IPS-18c (cell line): ENCODE measurements around the gene CEBPB.
"Not testable (repeated sequence)": the region's sequence is repeated elsewhere in the genome, so short reads cannot be mapped to it uniquely, and the experiment has no call there.

ENCODE experiments used
- H3K4me3 ChIP-seq: 2 replicates; pipeline ENCODE4 v1.7.0; 2013; ENCODE audit warnings: low read depth, mild to moderate bottlenecking, low read length, moderate library complexity; ENCODE audit not compliant: insufficient read depth
- H3K9me3 ChIP-seq: one replicate; pipeline ENCODE4 v1.6.1; 2013; ENCODE audit warnings: mild to moderate bottlenecking, low read length, moderate library complexity; ENCODE audit not compliant: control insufficient read depth, insufficient read depth

CEBPB gene

DNA sequence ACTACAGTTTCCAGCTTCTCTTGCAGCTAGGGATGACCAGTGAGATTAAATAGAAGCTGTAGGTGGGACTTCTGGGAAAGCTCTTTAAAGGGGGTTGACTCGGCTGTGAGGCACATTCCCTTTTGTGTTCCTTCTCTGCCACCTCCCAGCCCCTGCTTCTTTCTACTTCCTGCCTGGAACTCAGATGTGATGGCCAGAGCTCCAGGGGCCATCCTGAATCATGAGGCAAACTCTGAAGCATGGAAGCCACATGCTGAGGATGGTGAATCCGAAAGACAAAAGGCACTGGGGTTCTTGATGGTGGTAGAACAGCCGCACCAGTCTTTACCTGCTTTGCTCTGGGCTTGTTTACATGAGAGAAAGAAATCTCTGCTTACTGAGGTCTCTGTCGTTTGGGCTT lies 9.1 kb downstream of the CEBPB start:
- no peaks in the 10 kb centered on the region for H3K9me3 ChIP-seq
- H3K4me3 ChIP-seq: no peak overlapping the region

DNA sequence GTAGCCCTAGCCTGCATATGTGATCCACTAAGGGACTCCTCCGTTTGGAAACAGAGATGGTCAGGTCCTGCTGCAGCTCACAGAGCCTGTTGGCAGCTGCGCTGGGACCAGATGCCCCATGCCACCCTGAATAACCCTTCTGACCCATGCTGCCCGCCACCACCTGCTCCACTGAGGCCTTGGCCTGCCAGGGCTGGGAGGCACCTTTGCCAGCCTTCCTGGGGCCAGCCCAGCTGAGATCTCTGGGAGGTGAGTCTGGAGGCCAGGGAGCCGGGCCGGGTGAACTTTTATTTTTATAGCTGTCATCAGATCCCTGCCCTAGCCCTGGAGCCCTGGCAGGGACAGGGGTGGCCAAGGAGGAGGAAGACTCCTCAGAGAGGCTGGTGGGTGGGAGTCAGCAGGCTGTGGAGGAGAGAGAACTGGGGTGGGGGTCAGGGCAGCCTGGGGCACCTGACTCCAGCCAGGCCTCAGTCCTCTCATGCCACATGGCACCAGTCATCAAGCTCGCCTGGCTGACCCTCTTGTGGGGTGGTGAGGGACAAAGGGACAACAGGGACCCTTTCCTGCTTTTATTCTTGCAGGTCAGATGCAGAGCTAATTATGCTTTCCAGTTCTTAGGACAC lies 10.0 kb downstream of the CEBPB start:
- Histone ChIP-seq H3K4me3 (no peak overlapping the region), H3K9me3 (no peaks in the 10 kb centered on the region)

DNA sequence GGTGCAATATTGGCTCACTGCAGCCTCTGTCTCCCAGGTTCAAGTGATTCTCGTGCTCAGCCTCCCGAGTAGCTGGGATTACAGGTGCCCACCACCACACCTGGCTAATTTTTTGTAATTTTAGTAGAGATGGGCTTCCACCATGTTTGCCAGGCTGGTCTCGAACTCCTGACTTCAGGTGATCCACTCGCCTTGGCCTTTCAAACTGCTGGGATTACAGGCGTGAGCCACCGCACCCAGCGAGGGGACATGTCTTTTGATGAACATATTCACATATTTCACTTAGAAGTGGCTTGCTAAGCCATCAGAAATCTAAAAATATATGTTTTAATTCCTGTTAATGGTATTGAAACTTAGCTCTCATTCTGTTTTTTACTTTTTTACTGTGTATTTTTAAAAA lies 11.1 kb downstream of the CEBPB start:
- H3K4me3 ChIP-seq, H3K9me3 ChIP-seq: not testable (repeated sequence)

DNA sequence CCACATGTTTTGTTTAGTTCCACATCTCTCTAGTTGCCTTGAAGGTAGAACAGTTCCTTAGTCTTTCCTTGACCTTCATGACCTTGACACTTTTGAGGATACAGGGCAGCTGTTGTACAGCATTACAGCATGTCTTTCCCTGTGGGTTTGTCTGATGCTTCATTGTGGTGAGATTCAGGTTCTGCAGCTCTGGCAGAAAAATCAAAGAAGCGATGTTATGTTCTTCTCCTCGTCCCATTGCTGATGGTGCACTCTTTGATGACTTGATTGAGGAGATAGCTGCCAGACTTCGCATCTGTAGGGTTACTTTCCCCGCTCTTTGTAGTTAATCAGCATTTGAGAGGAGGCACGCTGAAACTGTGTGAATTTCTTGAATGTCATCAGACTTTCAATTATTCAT lies 12.0 kb downstream of the CEBPB start:
- no peak overlapping the region for H3K4me3 ChIP-seq
- no peaks in the 10 kb centered on the region for H3K9me3 ChIP-seq

DNA sequence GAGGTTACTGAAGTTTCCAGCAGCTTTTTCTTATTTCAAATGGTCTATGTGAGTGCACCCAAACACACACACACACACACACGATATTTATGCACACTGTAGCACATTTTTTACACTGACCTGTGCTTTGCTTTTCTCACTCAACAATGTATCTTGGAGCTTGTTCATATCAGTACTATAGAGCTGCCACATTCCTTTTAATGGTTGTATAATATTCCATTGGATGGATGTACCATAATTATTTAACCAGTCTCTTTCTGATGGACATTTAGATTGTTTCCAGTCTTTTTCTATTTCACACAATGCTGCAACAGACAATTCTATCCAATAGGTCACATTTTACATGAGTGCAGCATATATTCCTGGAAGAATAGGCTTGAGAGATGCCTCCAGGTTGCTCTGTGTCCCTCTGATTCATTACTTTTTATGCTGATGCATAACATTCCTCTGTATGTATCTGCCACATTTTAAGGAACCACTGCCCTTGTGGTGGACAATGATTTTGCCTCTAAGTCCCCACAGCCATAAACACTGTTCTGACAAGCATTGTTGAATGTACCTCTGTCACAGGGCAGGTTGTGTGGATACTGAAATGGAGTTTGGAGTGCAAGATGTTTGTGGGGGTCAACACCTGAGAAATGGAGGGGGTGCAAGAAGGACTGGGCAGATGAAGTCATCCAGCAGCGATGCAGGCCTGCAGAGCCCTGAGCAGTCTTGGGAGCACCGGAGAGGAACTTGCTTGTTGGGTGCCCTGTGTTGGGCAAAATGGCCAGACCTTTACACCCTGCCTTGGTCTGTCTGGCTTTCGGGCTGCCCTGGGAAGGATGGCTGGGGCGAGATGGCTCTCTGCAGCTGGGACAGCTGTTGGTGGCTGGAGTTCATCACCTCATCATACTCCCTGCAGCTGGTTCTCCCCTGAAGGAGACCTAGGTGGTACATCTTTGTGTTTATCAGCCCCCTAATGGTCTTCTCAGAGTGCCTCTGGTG lies 13.6 kb downstream of the CEBPB start:
- Histone ChIP-seq H3K4me3 (no peak overlapping the region), H3K9me3 (no peaks in the 10 kb centered on the region)

DNA sequence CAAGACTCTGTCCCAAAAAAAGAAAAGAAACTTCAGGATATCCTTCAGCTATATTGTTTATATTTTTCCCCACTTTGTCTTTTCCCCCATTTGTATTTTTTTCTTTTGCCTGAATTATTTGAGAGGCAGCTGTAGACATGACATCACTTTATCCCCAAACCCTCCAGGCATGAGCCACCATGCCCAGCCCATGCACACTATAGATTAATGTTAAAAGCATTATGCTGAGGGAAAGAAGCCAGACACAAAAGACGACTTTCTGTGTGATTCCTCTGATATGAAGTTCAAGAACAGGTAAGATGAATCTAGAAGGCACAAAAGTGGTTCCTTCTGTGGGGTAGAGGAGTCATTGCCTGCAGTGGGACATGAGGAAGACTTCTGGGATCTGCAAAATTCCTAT lies 16.4 kb downstream of the CEBPB start:
- Histone ChIP-seq H3K9me3 (no peaks in the 10 kb centered on the region), H3K4me3 (no peak overlapping the region)

DNA sequence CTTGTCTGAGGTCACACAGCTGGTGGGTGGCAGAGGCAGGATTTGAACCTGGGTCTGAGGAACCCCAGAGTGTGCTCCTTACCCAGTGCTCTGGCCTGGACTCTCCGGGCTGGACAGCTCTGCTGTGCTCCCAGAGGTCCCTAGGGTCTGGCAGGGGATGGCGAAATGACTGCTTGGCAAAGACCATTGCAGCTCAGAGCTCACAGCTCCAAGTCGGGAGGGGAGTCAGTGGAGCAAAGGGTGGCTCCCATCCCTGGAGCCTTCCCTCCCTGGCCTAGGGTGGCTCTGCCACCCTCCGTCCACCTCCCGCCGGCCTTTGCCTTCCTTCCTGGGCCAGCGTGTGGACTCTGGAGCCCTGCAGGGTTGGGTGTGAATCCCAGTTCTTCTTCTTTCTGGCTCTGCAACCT lies 17.5 kb downstream of the CEBPB start:
- Histone ChIP-seq H3K9me3 (no peaks in the 10 kb centered on the region), H3K4me3 (no peak overlapping the region)

DNA sequence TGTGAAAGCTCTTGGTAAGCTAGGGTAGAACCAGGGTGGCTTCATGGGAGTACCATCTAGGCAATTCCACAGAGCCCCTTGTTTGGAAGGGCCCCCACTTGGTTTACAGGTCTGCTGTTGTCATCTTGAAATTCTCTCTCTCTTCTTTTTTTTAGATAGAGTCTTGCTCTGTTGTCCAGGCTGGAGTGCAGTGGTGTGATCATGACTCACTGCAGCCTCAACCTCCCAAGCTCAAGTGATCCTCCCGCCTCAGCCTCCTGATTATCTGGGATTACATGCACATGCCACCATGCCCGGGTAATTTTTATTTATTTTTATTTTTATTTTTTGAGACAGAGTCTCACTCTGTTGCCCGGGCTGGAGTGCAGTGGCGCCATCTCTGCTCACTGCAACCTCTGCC lies 18.2 kb downstream of the CEBPB start:
- not testable (repeated sequence) for H3K4me3 ChIP-seq, H3K9me3 ChIP-seq

DNA sequence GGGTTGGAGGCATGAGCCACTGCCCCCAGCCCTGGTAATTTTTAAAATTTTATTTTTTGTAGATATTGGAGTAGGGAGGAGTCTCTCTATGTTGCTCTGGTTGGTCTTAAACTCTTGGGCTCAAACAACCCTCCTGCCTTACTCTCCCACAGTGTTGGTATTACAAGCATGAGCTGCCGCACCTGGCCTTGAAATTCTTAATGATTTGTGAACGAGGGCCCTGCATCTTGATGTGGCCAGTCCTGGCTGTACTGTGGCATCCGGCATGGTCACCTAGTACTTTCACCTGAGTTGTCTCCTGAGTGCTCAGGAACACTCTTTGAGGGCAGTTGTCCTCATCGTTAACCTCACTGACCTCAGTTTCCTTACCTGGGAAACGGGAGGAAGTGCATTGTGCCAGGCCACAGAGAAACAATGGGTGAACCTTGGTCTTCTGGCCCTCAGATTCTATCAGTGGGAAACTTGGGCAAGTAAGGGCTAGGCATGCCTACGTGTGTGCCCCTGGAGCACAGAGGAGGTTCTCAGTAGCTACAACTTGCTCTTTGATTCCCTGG lies 19.5 kb downstream of the CEBPB start:
- Histone ChIP-seq H3K9me3 (no peaks in the 10 kb centered on the region), H3K4me3 (no peak overlapping the region)

DNA sequence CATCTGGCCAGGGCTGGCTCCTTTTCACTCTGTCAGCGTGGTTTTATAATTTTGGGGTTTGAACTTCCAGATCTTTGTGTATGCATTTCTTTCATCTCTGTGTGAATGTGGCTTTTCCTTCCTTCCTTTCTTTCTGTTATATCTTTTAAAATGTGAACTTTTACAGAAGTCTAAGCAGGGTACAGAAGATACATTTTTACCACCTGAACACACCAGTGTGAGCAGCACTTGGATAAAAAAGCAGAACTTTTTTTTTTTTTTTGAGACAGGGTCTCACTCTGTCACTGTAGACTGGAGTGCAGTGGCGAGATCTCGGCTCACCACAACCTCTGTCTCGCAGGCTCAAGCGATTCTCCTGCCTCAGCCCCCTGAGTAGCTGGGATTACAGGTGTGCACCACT lies 20.5 kb downstream of the CEBPB start:
- H3K9me3 ChIP-seq: no peaks in the 10 kb centered on the region
- no peak overlapping the region for H3K4me3 ChIP-seq

DNA sequence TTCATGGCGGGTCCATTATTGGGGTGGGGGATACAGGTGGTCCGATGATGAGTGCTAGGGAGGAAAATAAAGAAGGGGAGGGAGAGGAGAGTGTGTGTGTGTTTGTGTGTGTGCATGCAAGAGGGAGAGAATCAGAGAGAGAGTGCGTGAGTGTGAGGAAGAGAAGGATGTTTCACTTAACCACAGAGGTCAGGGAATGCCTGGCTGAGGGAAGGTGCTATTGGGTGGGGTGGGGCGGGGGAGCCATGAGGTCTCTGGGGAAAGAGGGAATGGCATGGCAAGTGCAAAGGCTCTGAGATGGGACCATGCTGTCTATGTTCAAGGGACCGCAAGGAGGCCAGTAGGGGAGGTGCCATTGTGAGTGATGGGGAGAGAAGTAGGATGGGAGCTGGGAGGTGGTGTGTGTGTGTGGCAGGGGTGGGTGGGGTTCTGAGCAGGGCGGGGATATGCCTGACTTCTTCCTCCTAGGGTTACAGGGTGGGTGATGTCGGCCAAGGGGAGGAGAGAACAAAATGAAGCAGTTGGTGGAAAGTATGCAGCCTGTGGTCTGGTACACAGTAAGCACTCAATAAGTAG lies 23.0 kb downstream of the CEBPB start:
- Histone ChIP-seq H3K4me3 (no peak overlapping the region), H3K9me3 (no peaks in the 10 kb centered on the region)

DNA sequence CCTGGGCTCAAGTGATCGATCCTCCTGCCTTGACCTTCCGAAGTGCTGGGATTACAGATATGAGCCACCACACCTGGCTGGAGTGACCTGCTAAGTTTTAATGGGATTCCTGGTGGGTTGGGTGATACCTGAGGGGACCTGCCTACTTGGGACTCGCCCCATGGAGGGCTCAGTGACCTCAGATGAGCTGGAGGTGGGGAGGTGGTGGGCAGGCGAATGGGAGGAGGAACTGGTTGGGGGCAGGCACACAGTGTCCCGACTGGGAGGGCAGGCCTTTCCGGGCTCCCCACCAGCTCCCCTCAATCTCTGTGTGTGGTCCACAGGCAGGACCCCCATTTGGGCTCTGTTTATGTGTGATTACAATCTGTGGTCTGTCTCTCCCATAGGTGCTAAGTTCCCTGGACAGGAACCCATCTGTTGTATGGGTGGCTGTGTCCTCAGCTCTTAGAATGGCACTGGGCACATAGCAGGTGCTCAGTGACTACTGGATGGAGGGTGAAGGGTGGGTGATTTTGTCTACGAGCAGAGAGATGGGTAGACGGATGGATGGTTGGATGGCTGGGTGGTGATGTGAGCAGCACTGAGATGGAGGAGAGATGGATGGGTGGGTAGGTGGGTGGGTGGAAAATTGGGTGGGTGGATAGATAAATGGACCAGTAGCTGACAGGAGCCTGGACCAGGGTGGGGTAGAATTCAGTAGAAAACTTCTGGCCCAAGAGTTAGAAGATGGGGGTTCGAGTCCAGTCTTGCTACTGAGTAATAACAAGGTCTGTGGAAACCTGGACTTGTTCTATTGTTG lies 23.8 kb downstream of the CEBPB start:
- no peaks in the 10 kb centered on the region for H3K9me3 ChIP-seq
- no peak overlapping the region for H3K4me3 ChIP-seq

DNA sequence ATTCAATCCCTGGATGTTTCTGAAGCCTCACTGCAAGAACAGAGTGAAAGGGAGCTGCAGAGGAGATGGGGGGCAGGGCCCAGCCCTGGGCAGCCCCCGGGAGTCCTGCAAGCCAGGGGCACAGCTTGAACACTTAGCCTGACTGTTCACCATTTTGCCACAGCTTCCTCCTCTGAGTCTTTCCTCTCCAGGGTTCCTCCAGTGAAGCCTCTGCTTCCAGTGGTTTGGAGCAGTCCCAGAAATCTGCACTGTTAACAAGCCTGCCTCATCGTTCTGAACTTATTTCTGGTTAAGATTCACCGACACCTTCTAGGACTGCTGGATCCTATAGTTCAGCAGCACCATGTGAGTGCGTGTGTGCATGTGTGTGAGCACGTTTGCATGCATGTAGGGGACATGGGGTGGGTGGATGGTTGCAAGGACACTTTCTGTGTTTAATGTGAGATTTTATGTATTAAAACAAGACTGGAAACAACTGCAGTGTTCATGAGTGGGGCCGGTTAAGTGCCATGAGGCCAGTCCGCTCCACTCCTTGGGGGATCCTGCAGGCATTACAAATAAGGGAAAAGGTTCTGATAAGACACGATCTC lies 24.6 kb downstream of the CEBPB start:
- no peak overlapping the region for H3K4me3 ChIP-seq

DNA sequence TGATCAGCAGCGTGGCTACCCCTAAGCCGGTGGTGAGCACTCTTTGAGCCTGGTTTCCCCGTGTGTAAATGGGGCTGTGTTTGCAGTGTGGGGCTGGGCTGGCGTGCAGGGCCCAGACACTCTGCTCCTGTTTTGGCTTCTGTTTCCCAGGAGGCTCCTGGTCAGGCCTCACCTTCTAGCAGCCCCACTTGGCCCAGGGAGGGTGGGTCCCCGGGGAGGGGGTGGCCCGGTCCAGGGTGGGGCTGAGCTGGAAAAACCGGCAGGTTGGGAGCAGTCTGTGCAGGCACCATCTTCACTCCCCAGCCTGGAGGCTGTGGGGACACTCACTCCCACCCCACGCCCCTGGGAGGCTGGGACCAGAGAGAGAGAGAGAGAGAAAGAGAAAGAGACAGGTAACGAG lies 25.3 kb downstream of the CEBPB start:
- Histone ChIP-seq H3K4me3 (no peak overlapping the region), H3K9me3 (no peaks in the 10 kb centered on the region)

More for the DNA sequence above, 24.6 kb downstream of the CEBPB start:
- no peaks in the 10 kb centered on the region for H3K9me3 ChIP-seq

DNA sequence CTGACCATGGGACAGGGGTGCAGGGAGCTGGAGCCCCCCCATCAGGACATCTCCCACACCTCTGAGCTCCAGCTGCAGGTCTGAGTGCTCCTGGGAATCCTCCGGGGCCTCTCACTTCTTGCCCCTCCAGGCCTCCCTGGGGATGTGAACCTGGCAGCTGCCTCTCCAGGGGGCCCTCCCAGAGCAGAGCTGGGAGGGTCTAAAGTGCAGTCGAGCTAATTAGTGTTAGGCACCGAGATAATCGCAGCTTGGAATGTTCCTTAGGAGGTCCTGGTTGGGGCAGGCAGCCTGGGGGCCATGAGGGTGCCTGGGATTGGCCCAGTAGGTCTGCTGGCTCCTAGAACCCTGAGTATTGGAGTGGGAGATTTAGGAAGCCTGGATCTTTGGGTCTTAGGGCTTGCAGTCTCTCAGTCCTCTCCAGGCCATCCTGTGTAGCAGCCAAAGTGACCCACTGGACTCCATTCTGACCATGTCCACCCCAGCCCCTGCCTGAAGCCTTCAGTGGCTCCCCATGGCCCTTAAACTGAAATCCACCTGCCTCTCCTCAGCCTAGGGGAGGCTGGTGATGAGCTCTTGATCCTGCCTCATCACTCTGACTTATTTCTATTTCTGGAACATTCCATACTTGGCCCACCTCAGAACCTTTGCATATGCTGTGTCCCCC lies 26.0 kb downstream of the CEBPB start:
- H3K4me3 ChIP-seq: no peak overlapping the region
- H3K9me3 ChIP-seq: no peaks in the 10 kb centered on the region

DNA sequence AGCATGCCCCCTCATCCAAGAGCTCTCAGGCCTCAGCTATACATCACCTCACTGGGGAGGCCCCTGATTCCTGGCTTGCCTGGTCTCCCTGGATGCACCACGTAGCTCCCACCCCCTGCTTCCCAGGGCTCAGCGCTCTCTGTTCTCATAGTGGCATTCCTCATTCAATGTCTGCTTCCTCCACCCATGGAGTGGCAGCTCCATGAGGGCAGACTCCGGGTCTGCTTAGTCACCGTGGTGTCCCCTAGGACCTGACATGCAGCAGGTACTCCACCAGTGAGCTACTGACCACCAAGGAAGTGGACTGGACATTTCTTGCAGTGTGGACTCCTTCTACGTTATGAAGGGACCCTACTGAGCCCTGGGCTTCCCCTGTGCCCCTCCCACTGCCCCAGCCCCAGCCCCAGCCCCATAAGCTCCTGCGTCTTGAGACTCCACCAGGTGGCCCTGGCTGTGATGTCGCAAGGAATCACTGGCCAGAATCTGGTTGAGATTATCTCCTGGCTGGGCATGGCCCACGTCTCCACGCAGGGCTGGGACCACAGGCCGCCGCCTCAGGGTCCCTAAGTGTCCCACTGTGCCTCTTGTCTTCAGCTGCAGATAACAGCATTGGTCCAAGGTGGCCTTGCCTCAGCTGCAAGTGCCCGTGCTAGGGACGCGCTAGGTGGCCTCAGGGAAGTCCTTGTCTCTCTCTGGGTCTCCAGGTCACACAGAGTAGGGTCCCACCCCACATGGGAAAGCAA lies 26.7 kb downstream of the CEBPB start:
- Histone ChIP-seq H3K9me3 (no peaks in the 10 kb centered on the region), H3K4me3 (no peak overlapping the region)
